HepG2 (cell line): ENCODE data around the gene MZT1. TPM values are rescaled to one million over a fixed set of nuclear protein-coding genes. Genes with fewer than 3 reads are reported as not detected.
A peak's percentile ranks its signal among the peaks of the same experiment; 100 is the strongest.

ENCODE experiments used
- EED ChIP-seq: sonication (generic); formaldehyde crosslinking; IDR thresholded peaks from 2 replicates; pipeline ENCODE4 v1.5.0; 2020; ENCODE audit warnings: mild to moderate bottlenecking, missing genetic modification reagents
- KAT2B ChIP-seq: fragments of 150-350 bp; IDR thresholded peaks from 2 replicates; pipeline ENCODE4 v1.6.1; 2014; ENCODE audit warnings: low read depth, low read length, borderline replicate concordance
- KLF12 ChIP-seq: sonication (generic); formaldehyde crosslinking; IDR thresholded peaks from 2 replicates; pipeline ENCODE4 v1.4.0; 2020; ENCODE audit warnings: missing genetic modification reagents, borderline replicate concordance
- KLF15 ChIP-seq: sonication (generic); formaldehyde crosslinking; IDR thresholded peaks from 2 replicates; pipeline ENCODE4 v1.8.1; 2023; ENCODE audit warnings: borderline replicate concordance, mild to moderate bottlenecking, inconsistent platforms, missing genetic modification reagents, mixed read lengths
- NFAT5 ChIP-seq: sonication (generic); formaldehyde crosslinking; IDR thresholded peaks from 2 replicates; pipeline ENCODE4 v1.4.0; 2020; ENCODE audit warnings: missing genetic modification reagents
- TFDP1 ChIP-seq: IDR thresholded peaks from 2 replicates; pipeline ENCODE4 v1.6.1; 2016; ENCODE audit warnings: missing compliant biosample characterization, missing genetic modification reagents, borderline replicate concordance
- TGIF2 ChIP-seq: IDR thresholded peaks from 2 replicates; pipeline ENCODE4 v1.6.1; 2016; ENCODE audit warnings: control low read depth, missing compliant biosample characterization
- ZNF503 ChIP-seq: sonication (generic); formaldehyde crosslinking; IDR thresholded peaks from 2 replicates; pipeline ENCODE4 v1.4.0; 2020; ENCODE audit warnings: missing genetic modification reagents
- ZNF512B ChIP-seq: sonication (generic); formaldehyde crosslinking; IDR thresholded peaks from 2 replicates; pipeline ENCODE4 v1.5.1; 2020; ENCODE audit warnings: missing genetic modification reagents, mild to moderate bottlenecking, borderline replicate concordance
- ZNF546 ChIP-seq: sonication (generic); formaldehyde crosslinking; conservative IDR thresholded peaks from 2 replicates; pipeline ENCODE4 v1.8.1; 2023; ENCODE audit warnings: mild to moderate bottlenecking, missing genetic modification reagents
- ZSCAN22 ChIP-seq: sonication (generic); formaldehyde crosslinking; IDR thresholded peaks from 2 replicates; pipeline ENCODE4 v1.4.0; 2020; ENCODE audit warnings: mild to moderate bottlenecking, missing genetic modification reagents
- ZSCAN30 ChIP-seq: sonication (generic); formaldehyde crosslinking; IDR thresholded peaks from 2 replicates; pipeline ENCODE4 v1.5.0; 2020; ENCODE audit warnings: mild to moderate bottlenecking, missing genetic modification reagents
- polyA plus RNA-seq, 8 experiments: library from polyadenylated mRNA; depleted of rRNA in 3 of 8; stranded (reverse) in 7 of 8; unstranded in 1 of 8; fragments of >200 nt; fragmentation: Illumina TruSeq in 4 of 8; extraction: Trizol in 4 of 8; gene quantifications; 2 replicates each; pipeline versions ENCODE4 v1.2.1 to v1.2.3, GENCODE V29; 2011 to 2016; ENCODE audit warnings: low read depth in 4 of 8, missing spikeins in 1 of 8, mixed read lengths in 1 of 8; ENCODE audit not compliant: insufficient read depth in 1 of 8
- total RNA-seq, 5 experiments: library from RNA; depleted of rRNA; stranded (reverse); fragments of >200 nt; fragmentation: Illumina TruSeq; extraction: Trizol; gene quantifications; 2 replicates each; pipeline ENCODE4 v1.2.3, GENCODE V29; 2016; ENCODE audit warnings: low read depth in 1 of 5

Gene MZT1
- total and polyA plus RNA-seq, 2 of the 13 experiments (the other 11 are each of a cell fraction or from before 2014, with no cell fraction given) = 11.7 to 17.2 TPM

- peak; percentile 100 for TF ChIP-seq TFDP1 (CRISPR knock-in tag)
- peak; percentile 74 for TF ChIP-seq TGIF2
- no peak for TF ChIP-seq KAT2B
- TF ChIP-seq ZNF546 (CRISPR knock-in tag) = peak; percentile 80; the same call in 1 of the 2 replicates
- TF ChIP-seq KLF15 (CRISPR knock-in tag) = 0 out of 2 replicates have a peak, but pooled peaks have one; percentile 14
- peak; percentile 73; the same call in 1 of the 2 replicates for TF ChIP-seq ZNF503 (CRISPR knock-in tag)
- TF ChIP-seq ZSCAN30 (CRISPR knock-in tag) = no peak
- no peak for TF ChIP-seq ZSCAN22 (CRISPR knock-in tag)
- TF ChIP-seq EED (CRISPR knock-in tag) = peak; percentile 78
- peak; percentile 83 for TF ChIP-seq NFAT5 (CRISPR knock-in tag)
- TF ChIP-seq ZNF512B (CRISPR knock-in tag) = no peak
- peak; percentile 84; the same call in 1 of the 2 replicates for TF ChIP-seq KLF12 (CRISPR knock-in tag)
Observed at GRCh38 chr13:72727417-72728289, at the start of gene MZT1, which contains the start of gene BORA (continued).
